HUES64 (cell line): Measurements from ENCODE around the gene PLCXD3.
"Not testable (repeated sequence)": the region's sequence is repeated elsewhere in the genome, so short reads cannot be mapped to it uniquely, and the experiment has no call there.

Source experiments
- H3K27ac ChIP-seq: 2 replicates; pipeline ENCODE4 v1.7.0; 2013; ENCODE audit warnings: low read depth, low read length, inconsistent platforms
- H3K27me3 ChIP-seq: 2 replicates; pipeline ENCODE4 v1.6.1; 2013; ENCODE audit warnings: mild to moderate bottlenecking, low read length; ENCODE audit not compliant: insufficient read depth
- H3K36me3 ChIP-seq: 2 replicates; pipeline ENCODE4 v1.6.1; 2013; ENCODE audit warnings: mild to moderate bottlenecking, low read length; ENCODE audit not compliant: insufficient read depth
- H3K4me1 ChIP-seq: 2 replicates; pipeline ENCODE4 v1.6.1; 2013; ENCODE audit warnings: mild to moderate bottlenecking, low read length, moderate library complexity; ENCODE audit not compliant: insufficient read depth
- H3K4me3 ChIP-seq: 2 replicates; pipeline ENCODE4 v1.5.1; 2013; ENCODE audit warnings: mild to moderate bottlenecking, low read length, moderate library complexity
- H3K9ac ChIP-seq: 2 replicates; pipeline ENCODE4 v1.6.1; 2013; ENCODE audit warnings: mild to moderate bottlenecking, low read depth, low read length
- H3K9me3 ChIP-seq: 2 replicates; pipeline ENCODE4 v1.6.1; 2013; ENCODE audit warnings: low read depth, low read length; ENCODE audit not compliant: insufficient read depth
- WGBS: fragments of 150-250, 120-280 bp; methylation state at CpG from one replicate; pipeline ENCODE4 v1.1.7; 2013; ENCODE audit warnings: missing lambda C conversion rate; 5-methylcytosine and 5-hydroxymethylcytosine counted together

Gene PLCXD3

GRCh38 chr5:41522193-41522786 lies 11.9 kb upstream of the PLCXD3 start:
- Histone ChIP-seq H3K4me1 (no peaks in the 10 kb centered on the region), H3K4me3 (no peak overlapping the region), H3K36me3 (no peaks in the 10 kb centered on the region), H3K27ac (no peak overlapping the region), H3K9ac (no peak overlapping the region), H3K27me3 (no peaks in the 10 kb centered on the region), H3K9me3 (no peaks in the 10 kb centered on the region)
- WGBS: 100% methylated on average over 1 of the region's 2 CpGs

DNA sequence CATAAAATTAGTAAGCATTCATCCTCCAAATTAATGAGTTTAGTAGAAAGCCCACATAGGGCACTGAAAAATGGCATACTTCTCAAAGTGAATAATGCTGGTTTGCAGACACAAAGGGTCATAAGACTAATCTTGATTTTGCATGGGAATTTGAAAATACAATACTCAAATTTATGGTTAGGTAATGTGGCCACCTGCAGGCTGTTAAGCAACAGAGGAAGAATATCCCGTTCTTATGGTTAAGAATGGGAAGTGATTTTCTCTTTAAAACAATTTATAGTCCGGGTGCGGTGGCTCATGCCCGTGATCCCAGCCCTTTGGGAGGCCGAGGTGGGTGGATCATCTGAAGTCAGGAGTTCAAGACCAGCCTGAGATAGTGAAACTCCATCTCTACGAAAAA lies 9.4 kb upstream of the PLCXD3 start:
- Histone ChIP-seq H3K27ac (no peak overlapping the region), H3K4me3 (no peak overlapping the region)

DNA sequence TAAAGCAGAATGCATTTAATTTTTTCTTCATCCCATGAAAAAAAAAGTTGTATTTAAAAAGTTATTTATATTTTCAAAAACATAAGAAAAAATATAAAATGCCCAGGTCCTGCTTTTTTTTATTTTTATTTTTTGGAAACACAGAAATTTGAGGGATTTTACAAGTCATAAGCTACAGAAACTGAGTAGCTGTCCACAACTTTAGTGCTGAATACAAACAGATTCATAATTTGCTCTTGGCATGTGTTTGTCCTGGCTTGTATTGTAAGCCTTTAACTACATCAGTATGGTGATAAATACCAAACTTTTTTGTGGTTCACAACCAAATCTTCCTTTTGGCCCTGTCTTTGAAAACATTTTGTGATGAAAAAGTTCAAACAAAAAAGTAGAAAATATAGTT lies 7.5 kb upstream of the PLCXD3 start:
- Histone ChIP-seq H3K9me3 (no peaks in the 10 kb centered on the region), H3K27ac (no peak overlapping the region)

More for the DNA sequence above, 9.4 kb upstream of the PLCXD3 start:
- H3K4me1 ChIP-seq: no peaks in the 10 kb centered on the region
- no peaks in the 10 kb centered on the region for H3K36me3 ChIP-seq
- H3K9ac ChIP-seq: no peak overlapping the region
- no peaks in the 10 kb centered on the region for H3K9me3 ChIP-seq
- 83% methylated on average over 6 of the region's 6 CpGs for WGBS
- H3K27me3 ChIP-seq: no peaks in the 10 kb centered on the region

DNA sequence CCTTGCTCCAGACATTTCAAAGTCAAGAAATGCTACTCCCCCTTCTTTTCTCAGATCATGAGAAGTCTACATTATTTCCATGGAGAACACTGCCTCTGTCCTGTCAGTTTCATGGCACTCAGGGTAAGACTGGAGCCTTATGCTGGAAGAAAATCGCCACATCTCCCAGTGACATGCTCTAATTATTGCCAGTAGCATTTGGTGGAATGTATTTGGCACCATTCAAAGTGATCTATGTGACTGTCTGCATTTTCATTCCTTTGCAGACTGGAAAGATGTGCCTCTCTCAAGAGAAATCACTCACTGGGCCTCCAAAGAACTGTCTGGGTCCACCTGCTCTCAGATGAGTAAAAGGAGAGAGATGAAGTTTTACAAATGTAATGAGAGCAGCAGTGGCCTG lies 840 bp upstream of the PLCXD3 start:
- H3K9ac ChIP-seq: no peak overlapping the region
- H3K27me3 ChIP-seq: peaks cover 40% of the 10 kb centered on the region
- H3K4me3 ChIP-seq: 0 out of 2 replicates have a peak overlapping the region, but pooled peaks have one; percentile 66
- WGBS: 100% methylated on average over 1 of the region's 1 CpG
- no peaks in the 10 kb centered on the region; the same call in none of the 2 replicates for H3K4me1 ChIP-seq
- no peaks in the 10 kb centered on the region for H3K36me3 ChIP-seq
- no peaks in the 10 kb centered on the region for H3K9me3 ChIP-seq
- H3K27ac ChIP-seq: no peak overlapping the region

More for the DNA sequence above, 7.5 kb upstream of the PLCXD3 start:
- H3K27me3 ChIP-seq: no peaks in the 10 kb centered on the region
- H3K36me3 ChIP-seq: no peaks in the 10 kb centered on the region
- no peak overlapping the region for H3K4me3 ChIP-seq
- no peak overlapping the region for H3K9ac ChIP-seq
- no peaks in the 10 kb centered on the region for H3K4me1 ChIP-seq

GRCh38 chr5:41509399-41510175 lies 814 bp downstream of the PLCXD3 start:
- no peak overlapping the region; the same call in 1 of the 2 replicates for H3K9ac ChIP-seq
- peak overlapping the region; percentile 66 for H3K4me3 ChIP-seq
- H3K9me3 ChIP-seq: no peaks in the 10 kb centered on the region
- H3K27ac ChIP-seq: no peak overlapping the region
- no peaks in the 10 kb centered on the region for H3K36me3 ChIP-seq
- no peaks in the 10 kb centered on the region; the same call in none of the 2 replicates for H3K4me1 ChIP-seq
- peaks cover 40% of the 10 kb centered on the region for H3K27me3 ChIP-seq
- WGBS: 79% methylated on average over 35 of the region's 35 CpGs

DNA sequence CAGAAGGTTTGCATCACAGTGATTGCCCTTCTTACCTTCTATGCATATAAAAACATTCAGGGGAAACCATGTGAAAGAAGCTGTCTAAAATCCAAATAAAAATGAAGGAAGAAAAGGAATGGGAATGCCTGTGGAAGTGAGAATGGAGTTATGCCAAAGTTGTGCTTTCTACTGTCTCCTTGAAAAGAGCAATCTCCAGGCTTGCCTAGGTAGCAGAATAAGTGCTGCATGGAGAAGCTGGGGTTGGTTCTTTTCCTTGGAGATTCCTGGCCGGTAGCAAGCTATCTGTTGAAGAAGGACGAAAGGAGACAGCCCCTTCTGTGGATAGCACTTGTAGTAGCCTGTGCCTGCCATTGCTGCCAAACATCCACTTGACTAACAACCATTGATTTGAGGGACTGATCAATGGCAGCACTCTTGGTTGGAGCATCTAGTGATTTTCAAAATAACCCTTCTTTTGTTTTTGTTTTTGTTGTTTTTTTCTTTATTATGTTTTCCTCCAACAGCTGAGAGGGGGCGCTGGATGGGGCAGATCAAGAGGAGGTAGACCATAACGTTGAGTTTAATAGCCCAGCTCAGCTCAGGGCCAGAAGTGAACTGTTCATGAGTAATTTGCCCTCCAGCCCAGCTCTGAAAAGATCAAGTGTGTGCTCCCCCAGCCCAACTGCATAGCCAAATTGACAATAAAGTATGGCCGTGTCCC lies 1.6 kb downstream of the PLCXD3 start:
- H3K4me1 ChIP-seq: no peaks in the 10 kb centered on the region; the same call in none of the 2 replicates
- no peaks in the 10 kb centered on the region for H3K9me3 ChIP-seq
- no peak overlapping the region for H3K27ac ChIP-seq
- H3K4me3 ChIP-seq: no peak overlapping the region
- peaks cover 40% of the 10 kb centered on the region for H3K27me3 ChIP-seq
- no peaks in the 10 kb centered on the region for H3K36me3 ChIP-seq
- no peak overlapping the region for H3K9ac ChIP-seq
- WGBS: 71% methylated on average over 5 of the region's 5 CpGs

GRCh38 chr5:41508186-41508585 lies 2.2 kb downstream of the PLCXD3 start:
- Histone ChIP-seq H3K9ac (no peak overlapping the region), H3K27me3 (peaks cover 40% of the 10 kb centered on the region), H3K9me3 (no peaks in the 10 kb centered on the region), H3K4me3 (no peak overlapping the region), H3K27ac (no peak overlapping the region), H3K4me1 (no peaks in the 10 kb centered on the region; the same call in none of the 2 replicates), H3K36me3 (no peaks in the 10 kb centered on the region)

GRCh38 chr5:41507501-41507900 lies 2.9 kb downstream of the PLCXD3 start:
- peaks cover 40% of the 10 kb centered on the region for H3K27me3 ChIP-seq
- over 99% methylated on average over 3 of the region's 3 CpGs for WGBS
- no peaks in the 10 kb centered on the region for H3K9me3 ChIP-seq
- no peak overlapping the region for H3K27ac ChIP-seq
- H3K9ac ChIP-seq: no peak overlapping the region
- no peaks in the 10 kb centered on the region; the same call in none of the 2 replicates for H3K4me1 ChIP-seq
- H3K4me3 ChIP-seq: no peak overlapping the region
- H3K36me3 ChIP-seq: no peaks in the 10 kb centered on the region

DNA sequence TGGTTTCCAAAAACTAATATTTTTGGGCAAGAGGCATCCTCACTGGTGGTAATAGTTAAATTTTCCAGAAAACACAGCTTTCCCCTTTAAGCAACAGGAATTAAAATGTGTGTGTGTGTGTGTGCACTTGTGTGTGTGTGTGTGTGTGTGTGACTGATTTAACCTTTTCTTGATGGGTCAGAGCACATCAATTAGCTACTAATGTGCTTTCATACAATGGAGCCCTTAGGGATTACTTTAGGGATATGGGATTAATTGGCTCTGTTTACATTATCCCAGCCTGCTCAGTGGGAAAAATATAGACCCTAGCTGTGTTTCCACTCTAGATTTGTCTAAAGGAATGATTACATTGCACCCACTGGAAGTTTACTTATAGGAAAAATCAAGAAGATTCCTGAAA lies 6.5 kb downstream of the PLCXD3 start:
- Histone ChIP-seq H3K9me3 (no peaks in the 10 kb centered on the region), H3K27me3 (peaks cover 6% of the 10 kb centered on the region), H3K4me3 (no peak overlapping the region), H3K36me3 (no peaks in the 10 kb centered on the region), H3K27ac (no peak overlapping the region), H3K9ac (no peak overlapping the region), H3K4me1 (no peaks in the 10 kb centered on the region)

- peaks cover under 1% of the 10 kb centered on the region; the same call in 1 of the 2 replicates for H3K27me3 ChIP-seq
- H3K4me1 ChIP-seq: no peaks in the 10 kb centered on the region
- WGBS: 94% methylated on average over 1 of the region's 2 CpGs
- no peak overlapping the region for H3K4me3 ChIP-seq
- H3K9ac ChIP-seq: no peak overlapping the region
- H3K9me3 ChIP-seq: no peaks in the 10 kb centered on the region
- no peak overlapping the region for H3K27ac ChIP-seq
- no peaks in the 10 kb centered on the region for H3K36me3 ChIP-seq
These were observed 7.1 kb downstream of the PLCXD3 start for GRCh38 chr5:41503310-41503709.

DNA sequence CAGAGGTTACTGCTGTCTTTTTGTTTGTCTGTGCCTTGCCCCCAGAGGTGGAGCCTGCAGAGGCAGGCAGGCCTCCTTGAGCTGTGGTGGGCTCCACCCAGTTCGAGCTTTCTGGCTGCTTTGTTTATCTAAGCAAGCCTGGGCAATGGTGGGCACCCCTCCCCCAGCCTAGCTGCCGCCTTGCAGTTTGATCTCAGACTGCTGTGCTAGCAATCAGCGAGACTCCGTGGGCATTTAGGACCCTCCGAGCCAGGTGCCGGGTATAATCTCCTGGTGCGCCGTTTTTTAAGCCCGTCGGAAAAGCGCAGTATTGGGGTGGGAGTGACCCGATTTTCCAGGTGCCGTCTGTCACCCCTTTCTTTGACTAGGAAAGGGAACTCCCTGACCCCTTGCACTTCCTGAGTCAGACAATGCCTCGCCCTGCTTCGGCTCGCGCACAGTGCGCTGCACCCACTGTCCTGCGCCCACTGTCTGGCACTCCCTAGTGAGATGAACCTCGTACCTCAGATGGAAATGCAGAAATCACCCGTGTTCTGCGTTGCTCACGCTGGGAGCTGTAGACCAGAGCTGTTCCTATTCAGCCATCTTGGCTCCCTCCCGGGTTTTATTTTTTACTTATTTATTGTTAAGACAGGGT lies 16.8 kb downstream of the PLCXD3 start:
- H3K27me3 ChIP-seq, H3K4me1 ChIP-seq, H3K36me3 ChIP-seq, H3K27ac ChIP-seq, H3K4me3 ChIP-seq, H3K9me3 ChIP-seq, H3K9ac ChIP-seq: not testable (repeated sequence)
- WGBS: 85% methylated on average over 24 of the region's 24 CpGs
